Panc1 (cell line): ENCODE measurements around the gene HHEX. TPM values are rescaled to one million over a fixed set of nuclear protein-coding genes. Genes with fewer than 3 reads are reported as not detected.

Experiments used
- ATAC-seq: fragments of 200-7000 bp; cut with Tn5 transposase; 2 replicates; pipeline ENCODE4 v1.9.1; 2020; ENCODE audit warnings: mild to moderate bottlenecking, moderate library complexity
- BruUV-seq: library from RNA; stranded (reverse); fragments of 400-500 nt; replicated peaks from 2 replicates; lab custom pipeline; 2021; lab: Mats Ljungman, UMichigan
- CTCF ChIA-PET: fragments of 300-600 bp; sonication (Branson Sonifier 250); formaldehyde crosslinking; loops from one replicate; lab custom pipeline; 2022; ENCODE audit warnings: antibody characterized with exemption; lab: Charles Lee
- POLR2A ChIA-PET: fragments of 300-600 bp; sonication (Branson Sonifier 250); formaldehyde crosslinking; loops from one replicate; lab custom pipeline; 2022; ENCODE audit warnings: antibody characterized with exemption; lab: Charles Lee
- DNase-seq: peaks from one replicate; pipeline ENCODE4 v3.0.0-alpha.2; 2010; ENCODE audit warnings: low read depth, low spot score
- H3K27ac ChIP-seq: 2 replicates; pipeline ENCODE4 v1.5.1; 2011; ENCODE audit warnings: mild to moderate bottlenecking, low read length, inconsistent platforms
- H3K27me3 ChIP-seq: fragments of 200-500 bp; sonication (Bioruptor generic); 2 replicates; pipeline ENCODE4 v1.6.0; 2014; ENCODE audit warnings: low read length, inconsistent platforms; ENCODE audit not compliant: control insufficient read depth, insufficient read depth
- H3K36me3 ChIP-seq: fragments of 200-500 bp; sonication (Bioruptor generic); 2 replicates; pipeline ENCODE4 v1.5.1; 2014; ENCODE audit warnings: inconsistent platforms, mild to moderate bottlenecking, low read length, moderate library complexity; ENCODE audit not compliant: control insufficient read depth, insufficient read depth
- H3K4me1 ChIP-seq: 2 replicates; pipeline ENCODE4 v1.5.1; 2011; ENCODE audit warnings: inconsistent platforms, mild to moderate bottlenecking, low read length, moderate library complexity; ENCODE audit not compliant: control insufficient read depth, insufficient read depth
- H3K4me3 ChIP-seq, 2 experiments: 2 replicates each; pipeline ENCODE4 v1.5.1; 2011 to 2012; ENCODE audit warnings: low read depth in 2 of 2, low read length in 2 of 2, mild to moderate bottlenecking in 2 of 2, inconsistent platforms in 1 of 2, moderate library complexity in 1 of 2
- H3K9me3 ChIP-seq: fragments of 200-500 bp; sonication (Bioruptor generic); 2 replicates; pipeline ENCODE4 v1.5.1; 2014; ENCODE audit warnings: low read depth, mild to moderate bottlenecking, inconsistent platforms, low read length, moderate library complexity; ENCODE audit not compliant: control insufficient read depth, insufficient read depth
- CTCF ChIP-seq: fragments of 450-650 bp; IDR thresholded peaks from 2 replicates; pipeline ENCODE4 v1.5.1; 2017; ENCODE audit warnings: mild to moderate bottlenecking
- POLR2AphosphoS5 ChIP-seq: IDR thresholded peaks from 2 replicates; pipeline ENCODE4 v1.6.1; 2012; ENCODE audit warnings: mild to moderate bottlenecking, low read depth, low read length, moderate library complexity
- REST ChIP-seq, 2 experiments: IDR thresholded peaks; 2 replicates each; pipeline ENCODE4 v1.6.1; 2011 to 2012; ENCODE audit warnings: low read depth in 2 of 2, control low read depth in 1 of 2, low read length in 1 of 2, mild to moderate bottlenecking in 1 of 2, moderate library complexity in 1 of 2; ENCODE audit not compliant: insufficient read depth in 1 of 2
- SIN3A ChIP-seq: IDR thresholded peaks from 2 replicates; pipeline ENCODE4 v1.6.1; 2012; ENCODE audit warnings: low read depth, mild to moderate bottlenecking, low read length, moderate library complexity, borderline replicate concordance; ENCODE audit not compliant: insufficient read depth
- TCF7L2 ChIP-seq: IDR thresholded peaks from 2 replicates; pipeline ENCODE4 v1.6.1; 2011; ENCODE audit warnings: mild to moderate bottlenecking, low read depth, low read length, inconsistent platforms
- in situ Hi-C: cut with HindIII; loops from 2 replicates; pipeline ENCODE4 v1.10.0; 2016; ENCODE audit warnings: low sequenced_read_pairs, low pct_unique_long_range_greater_than_20kb
- intact Hi-C: fragments of 100-400 bp; cut with micrococcal nuclease; formaldehyde crosslinking; loops from one replicate; pipeline ENCODE4 v1.10.0; 2022; ENCODE audit not compliant: unreplicated experiment
- total RNA-seq: library from RNA; stranded (reverse); gene quantifications from one replicate; pipeline ENCODE4 v1.2.1, GENCODE V29; 2021; ENCODE audit not compliant: unreplicated experiment

The HHEX gene
- total RNA-seq, 1 experiment from 2014 or later, result 10.1 TPM

DNA sequence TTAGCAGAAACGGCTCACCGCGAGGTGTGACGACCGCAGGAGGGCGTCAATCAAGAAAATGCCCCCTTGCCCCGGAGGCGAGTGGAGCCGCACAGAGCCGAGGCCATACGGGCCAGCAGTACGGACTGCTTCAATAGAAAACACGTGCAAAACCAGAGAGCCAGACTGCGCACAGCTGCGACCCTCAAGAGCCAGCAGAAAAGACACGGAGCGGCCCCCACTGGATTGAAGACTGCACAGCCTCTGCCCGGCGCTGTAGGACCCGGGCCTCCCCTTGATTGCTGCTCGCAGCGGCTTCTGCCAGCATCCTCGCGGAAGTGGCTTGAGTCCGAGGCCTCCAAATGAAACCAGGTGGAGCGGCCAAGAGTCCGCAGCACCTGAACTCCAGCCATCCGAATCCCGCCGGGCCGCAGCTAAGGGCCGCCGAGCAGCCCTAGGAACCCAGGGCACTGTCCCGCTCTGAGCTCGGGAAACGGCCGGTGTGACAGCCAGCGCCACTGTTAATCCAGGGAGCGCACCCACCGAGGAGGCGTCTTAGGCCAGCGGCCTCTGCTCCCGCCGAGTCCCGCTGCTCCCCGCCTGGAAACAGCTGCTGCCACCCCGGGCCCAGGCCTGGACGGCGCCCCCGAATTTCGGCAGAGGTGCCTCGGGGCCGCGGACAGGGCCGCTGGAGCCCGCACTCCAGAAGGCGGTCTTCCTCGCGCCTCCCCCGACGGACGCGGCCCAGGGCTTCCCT is 660 bp upstream of the HHEX start:
- POLR2A ChIA-PET, result no interaction called here
- no TSS peak for BruUV-seq
- Histone ChIP-seq H3K4me1 (peaks cover 8% of the 10 kb centered on the region; the same call in 1 of the 2 replicates), H3K9me3 (no peaks in the 10 kb centered on the region), H3K4me3 (peak overlapping the region; percentile 63 to 66), H3K27ac (peak overlapping the region; percentile 70; the same call in 1 of the 2 replicates), H3K36me3 (peaks cover 4% of the 10 kb centered on the region; the same call in 1 of the 2 replicates), H3K27me3 (no peaks in the 10 kb centered on the region)
- DNase-seq (no peak), ATAC-seq (peak; percentile 75)
- intact Hi-C loops (no loop called here), in situ Hi-C loops (no loop called here)
- TF ChIP-seq SIN3A (peak; percentile 84), POLR2AphosphoS5 (peak; percentile 6; the same call in 1 of the 2 replicates), CTCF (peak; percentile 76), REST (IDR thresholded peaks at IDR 0.05; ENCODE audit: insufficient read depth in 1 of 2, low read depth in 2 of 2, low read length in 1 of 2) (no peak), TCF7L2 (no peak)
- CTCF ChIA-PET, result interaction anchor here (0.6 kb wide), 1 partner anchor 27 kb away, joined by 12 read pairs; no protein-coding TSS in a partner anchor

DNA sequence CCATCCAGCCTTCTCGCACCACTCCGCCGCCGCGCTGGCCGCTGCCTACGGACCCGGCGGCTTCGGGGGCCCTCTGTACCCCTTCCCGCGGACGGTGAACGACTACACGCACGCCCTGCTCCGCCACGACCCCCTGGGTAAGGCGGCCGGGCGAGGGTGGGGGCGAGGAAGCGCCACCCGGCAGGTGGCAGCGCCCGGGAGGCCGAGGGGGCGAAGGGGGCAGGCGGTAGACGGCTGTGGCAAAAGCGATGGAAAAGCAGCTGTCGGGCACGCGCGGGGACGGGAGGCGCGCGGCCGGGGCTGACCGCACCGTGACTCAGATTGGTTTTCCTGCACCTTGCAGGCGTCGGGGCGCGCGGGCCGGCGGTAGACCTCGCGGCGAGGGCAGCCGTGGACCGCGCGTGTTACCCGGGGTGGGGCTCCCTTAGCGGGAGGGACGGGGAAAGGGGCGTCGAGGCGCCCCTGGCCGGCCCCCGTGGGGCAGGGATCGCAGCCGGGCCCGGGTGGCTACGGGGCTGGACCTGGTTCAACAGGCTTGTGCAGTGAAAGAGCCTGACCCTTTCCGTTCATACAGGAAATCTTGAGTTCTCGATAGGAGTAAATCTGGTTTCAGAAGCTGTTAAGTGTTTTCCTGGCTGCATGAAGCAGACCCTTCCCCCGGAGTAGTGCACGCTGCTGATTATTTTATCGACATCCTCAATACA is 608 bp downstream of the HHEX start:
- peak; percentile 66 for ATAC-seq
- ChIA-PET CTCF (interaction anchor here (0.6 kb wide), 1 partner anchor 26 kb away, joined by 12 read pairs; no protein-coding TSS in a partner anchor), POLR2A (interaction anchor here (0.6 to 0.9 kb wide), 2 partner anchors 9 to 178 kb away, joined by 3 to 13 read pairs; no protein-coding TSS in a partner anchor)
- BruUV-seq, result no TSS peak
- H3K36me3 ChIP-seq, result peaks cover 4% of the 10 kb centered on the region; the same call in 1 of the 2 replicates
- peak overlapping the region; percentile 81 for H3K27ac ChIP-seq
- peak overlapping the region; percentile 66 to 71 for H3K4me3 ChIP-seq
- intact Hi-C loops (no loop called here), in situ Hi-C loops (no loop called here)
- H3K9me3 ChIP-seq, result no peaks in the 10 kb centered on the region
- H3K4me1 ChIP-seq, result peaks cover 12% of the 10 kb centered on the region
- TF ChIP-seq TCF7L2 (no peak), POLR2AphosphoS5 (no peak), CTCF (no peak), REST (IDR thresholded peaks at IDR 0.05; ENCODE audit: insufficient read depth in 1 of 2, low read depth in 2 of 2, low read length in 1 of 2) (no peak), SIN3A (no peak)
- no peak for DNase-seq
- no peaks in the 10 kb centered on the region for H3K27me3 ChIP-seq
